HL-60 (cell line): Measurements from ENCODE around the gene MLST8.
A peak's percentile ranks its signal among the peaks of the same experiment; 100 is the strongest.

Source experiments
- DNase-seq, 2 experiments: peaks; one replicate each; pipeline ENCODE4 v3.0.0-alpha.2; 2010 to 2020; ENCODE audit warnings: low read depth in 1 of 2, low spot score in 1 of 2
- H3K27ac ChIP-seq: fragments of 250-450 bp; sonication (Bioruptor Pico); replicated peaks from 2 replicates; pipeline ENCODE4 v1.5.1; 2020; ENCODE audit warnings: mild to moderate bottlenecking, moderate library complexity
- H3K27me3 ChIP-seq: fragments of 250-450 bp; sonication (Bioruptor Pico); 2 replicates; pipeline ENCODE4 v1.5.1; 2021; ENCODE audit warnings: mild to moderate bottlenecking, moderate library complexity; ENCODE audit not compliant: insufficient read depth, poor library complexity, severe bottlenecking
- H3K4me3 ChIP-seq: replicated peaks from 2 replicates; pipeline ENCODE4 v1.5.1; 2011; ENCODE audit warnings: mild to moderate bottlenecking, control low read depth, low read length; ENCODE audit not compliant: insufficient read depth
- GABPA ChIP-seq: IDR thresholded peaks from 2 replicates; pipeline ENCODE4 v1.6.1; 2012; ENCODE audit warnings: low read depth
- POLR2AphosphoS5 ChIP-seq: IDR thresholded peaks from 2 replicates; pipeline ENCODE4 v1.6.1; 2012; ENCODE audit warnings: low read depth
- SPI1 ChIP-seq: IDR thresholded peaks from 2 replicates; pipeline ENCODE4 v1.6.1; 2012; ENCODE audit warnings: low read depth, mild to moderate bottlenecking, borderline replicate concordance
- TF ChIP-seq, protein P1 (sequence below): IDR thresholded peaks from one replicate; pipeline ENCODE4 v1.5.1; 2011; ENCODE audit warnings: low read length, control low read depth, inconsistent platforms; ENCODE audit not compliant: insufficient read depth
- TF ChIP-seq, protein P2 (sequence below): IDR thresholded peaks from 2 replicates; pipeline ENCODE4 v1.6.1; 2012; ENCODE audit warnings: low read depth; ENCODE audit not compliant: insufficient replicate concordance

The MLST8 gene

DNA sequence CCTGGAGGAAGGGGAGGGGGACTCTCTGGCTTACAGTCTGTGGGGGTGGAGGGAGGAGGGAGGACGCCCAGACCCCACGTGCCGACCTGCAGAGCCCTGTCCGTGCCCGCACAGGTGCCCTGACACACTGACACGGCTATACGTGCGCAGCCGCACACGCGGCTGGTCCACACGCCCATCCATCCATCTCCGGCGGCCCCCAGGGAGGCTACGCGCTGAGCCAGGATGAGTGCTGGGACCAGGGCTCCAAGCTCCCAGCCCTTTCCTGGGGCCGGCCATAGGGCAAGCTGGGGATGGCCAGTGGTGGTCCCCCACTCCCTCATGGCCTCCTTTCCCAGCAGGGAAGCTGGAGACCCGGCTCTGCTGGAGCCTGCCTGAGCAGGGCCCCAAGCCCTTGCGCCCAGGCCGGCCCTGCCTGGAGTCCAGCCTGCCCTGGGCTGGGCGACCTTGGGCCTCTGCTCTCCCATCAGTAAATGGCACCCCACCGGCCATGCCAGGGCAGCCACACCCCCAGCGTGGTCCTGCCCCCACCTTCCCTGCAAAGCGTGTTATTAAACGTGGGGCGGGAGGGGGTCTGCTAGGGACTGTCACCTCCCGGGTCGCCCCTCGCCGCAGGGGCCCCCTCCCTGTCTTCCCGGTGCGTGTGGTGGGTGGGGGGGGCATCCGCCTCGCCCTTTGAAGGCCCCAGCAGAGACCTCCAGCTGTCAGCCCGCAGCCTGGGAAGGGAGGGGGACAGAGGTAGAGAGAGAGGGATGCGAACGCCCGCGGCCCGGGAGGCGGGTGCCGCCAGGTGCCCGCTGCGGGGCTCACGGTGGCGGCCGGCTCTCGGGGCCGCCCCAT is 9.7 kb upstream of the MLST8 start:
- H3K4me3 ChIP-seq = no peak overlapping the region
- H3K27ac ChIP-seq = no peak overlapping the region
- peaks cover 35% of the 10 kb centered on the region for H3K27me3 ChIP-seq
- no peak for DNase-seq
- no peak for TF ChIP-seq POLR2AphosphoS5

DNA sequence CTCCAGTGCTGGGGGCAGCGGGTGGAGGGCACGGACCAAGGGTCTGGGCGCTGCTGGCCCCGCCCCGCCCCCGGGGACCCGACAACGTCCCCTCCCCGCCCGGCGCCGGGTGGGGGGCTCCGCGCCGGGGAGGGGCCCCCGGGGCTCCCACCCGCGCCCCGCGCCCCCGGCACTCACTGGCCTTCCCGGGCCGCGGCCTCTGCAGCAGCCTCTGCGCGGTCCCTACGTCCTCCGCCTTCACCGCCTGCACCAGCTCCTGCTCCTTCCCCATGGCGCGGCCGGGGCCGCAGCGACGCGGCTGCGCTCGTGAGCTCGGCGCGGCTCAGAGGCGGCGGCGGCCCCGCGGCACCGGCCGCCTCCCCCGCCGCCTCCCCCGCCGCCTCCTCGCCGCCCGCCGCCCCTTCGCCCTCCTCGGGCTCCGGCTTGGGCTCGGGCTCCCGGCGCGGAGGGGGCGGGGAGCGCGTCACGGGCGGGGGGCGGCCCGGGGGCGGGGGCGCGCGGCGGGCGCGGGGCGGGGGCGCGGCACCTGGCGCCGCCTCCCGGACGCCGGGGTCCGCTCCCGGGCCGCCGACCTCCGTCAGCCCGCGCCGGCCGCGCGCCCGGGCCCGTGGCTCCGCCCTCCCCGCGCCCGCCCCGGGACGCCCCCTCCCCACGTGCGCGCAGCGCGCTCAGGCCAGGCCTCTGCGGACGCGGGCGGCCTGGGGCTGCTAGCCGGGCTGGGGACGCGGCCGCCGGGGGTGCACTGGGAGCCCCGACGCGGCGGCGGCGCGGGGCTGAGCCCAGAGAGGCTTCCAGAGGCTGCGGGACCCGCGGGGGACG is 8.9 kb upstream of the MLST8 start, which contains the start of gene CASKIN1:
Gene CASKIN1, minus strand, starts transcription at position 444 of the 819 bp plus-strand sequence. Its CDS starts 173 bp downstream, at position 271.
- peaks cover 35% of the 10 kb centered on the region for H3K27me3 ChIP-seq
- TF ChIP-seq POLR2AphosphoS5 (no peak), SPI1 (no peak), GABPA (no peak)
- TF ChIP-seq, protein P1, sequence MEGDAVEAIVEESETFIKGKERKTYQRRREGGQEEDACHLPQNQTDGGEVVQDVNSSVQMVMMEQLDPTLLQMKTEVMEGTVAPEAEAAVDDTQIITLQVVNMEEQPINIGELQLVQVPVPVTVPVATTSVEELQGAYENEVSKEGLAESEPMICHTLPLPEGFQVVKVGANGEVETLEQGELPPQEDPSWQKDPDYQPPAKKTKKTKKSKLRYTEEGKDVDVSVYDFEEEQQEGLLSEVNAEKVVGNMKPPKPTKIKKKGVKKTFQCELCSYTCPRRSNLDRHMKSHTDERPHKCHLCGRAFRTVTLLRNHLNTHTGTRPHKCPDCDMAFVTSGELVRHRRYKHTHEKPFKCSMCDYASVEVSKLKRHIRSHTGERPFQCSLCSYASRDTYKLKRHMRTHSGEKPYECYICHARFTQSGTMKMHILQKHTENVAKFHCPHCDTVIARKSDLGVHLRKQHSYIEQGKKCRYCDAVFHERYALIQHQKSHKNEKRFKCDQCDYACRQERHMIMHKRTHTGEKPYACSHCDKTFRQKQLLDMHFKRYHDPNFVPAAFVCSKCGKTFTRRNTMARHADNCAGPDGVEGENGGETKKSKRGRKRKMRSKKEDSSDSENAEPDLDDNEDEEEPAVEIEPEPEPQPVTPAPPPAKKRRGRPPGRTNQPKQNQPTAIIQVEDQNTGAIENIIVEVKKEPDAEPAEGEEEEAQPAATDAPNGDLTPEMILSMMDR = no peak
- TF ChIP-seq, protein P2, sequence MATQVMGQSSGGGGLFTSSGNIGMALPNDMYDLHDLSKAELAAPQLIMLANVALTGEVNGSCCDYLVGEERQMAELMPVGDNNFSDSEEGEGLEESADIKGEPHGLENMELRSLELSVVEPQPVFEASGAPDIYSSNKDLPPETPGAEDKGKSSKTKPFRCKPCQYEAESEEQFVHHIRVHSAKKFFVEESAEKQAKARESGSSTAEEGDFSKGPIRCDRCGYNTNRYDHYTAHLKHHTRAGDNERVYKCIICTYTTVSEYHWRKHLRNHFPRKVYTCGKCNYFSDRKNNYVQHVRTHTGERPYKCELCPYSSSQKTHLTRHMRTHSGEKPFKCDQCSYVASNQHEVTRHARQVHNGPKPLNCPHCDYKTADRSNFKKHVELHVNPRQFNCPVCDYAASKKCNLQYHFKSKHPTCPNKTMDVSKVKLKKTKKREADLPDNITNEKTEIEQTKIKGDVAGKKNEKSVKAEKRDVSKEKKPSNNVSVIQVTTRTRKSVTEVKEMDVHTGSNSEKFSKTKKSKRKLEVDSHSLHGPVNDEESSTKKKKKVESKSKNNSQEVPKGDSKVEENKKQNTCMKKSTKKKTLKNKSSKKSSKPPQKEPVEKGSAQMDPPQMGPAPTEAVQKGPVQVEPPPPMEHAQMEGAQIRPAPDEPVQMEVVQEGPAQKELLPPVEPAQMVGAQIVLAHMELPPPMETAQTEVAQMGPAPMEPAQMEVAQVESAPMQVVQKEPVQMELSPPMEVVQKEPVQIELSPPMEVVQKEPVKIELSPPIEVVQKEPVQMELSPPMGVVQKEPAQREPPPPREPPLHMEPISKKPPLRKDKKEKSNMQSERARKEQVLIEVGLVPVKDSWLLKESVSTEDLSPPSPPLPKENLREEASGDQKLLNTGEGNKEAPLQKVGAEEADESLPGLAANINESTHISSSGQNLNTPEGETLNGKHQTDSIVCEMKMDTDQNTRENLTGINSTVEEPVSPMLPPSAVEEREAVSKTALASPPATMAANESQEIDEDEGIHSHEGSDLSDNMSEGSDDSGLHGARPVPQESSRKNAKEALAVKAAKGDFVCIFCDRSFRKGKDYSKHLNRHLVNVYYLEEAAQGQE = no peak
- DNase-seq = peak in 1 of 2 experiments; percentile 33
- H3K4me3 ChIP-seq = peak within 1 kb of the TSS; percentile 8; the same call in 1 of the 2 replicates
- H3K27ac ChIP-seq = no peak within 1 kb of the TSS

DNA sequence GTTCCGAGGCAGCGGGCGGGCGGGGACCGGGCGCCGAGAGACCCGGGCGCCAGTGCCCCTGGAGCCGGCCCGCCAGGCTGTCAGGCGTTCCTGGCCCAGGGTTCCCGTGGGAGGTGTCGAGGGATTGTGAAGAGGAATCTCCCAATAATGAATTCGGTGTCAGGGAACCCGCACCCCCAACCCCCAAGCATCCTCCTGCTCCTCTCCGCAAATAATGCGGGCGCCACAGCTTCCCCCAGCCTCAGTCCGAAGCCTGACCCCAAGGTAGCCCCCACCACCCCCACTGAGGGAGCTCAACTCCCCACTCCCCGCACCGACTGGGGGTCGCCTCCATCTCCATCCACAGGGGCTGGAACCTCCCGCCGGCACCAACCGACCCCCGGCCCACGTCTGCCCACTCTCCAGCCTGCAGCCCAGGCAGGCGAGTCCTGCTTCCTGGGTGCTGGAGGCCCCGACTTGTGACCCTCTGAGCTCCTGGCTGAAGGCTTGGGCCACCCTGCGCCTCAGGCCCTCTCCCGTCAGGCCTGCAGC is 8.2 kb upstream of the MLST8 start:
- no peak overlapping the region for H3K27ac ChIP-seq
- DNase-seq = no peak
- H3K27me3 ChIP-seq = peaks cover 35% of the 10 kb centered on the region
- no peak overlapping the region for H3K4me3 ChIP-seq
- TF ChIP-seq POLR2AphosphoS5 = no peak

DNA sequence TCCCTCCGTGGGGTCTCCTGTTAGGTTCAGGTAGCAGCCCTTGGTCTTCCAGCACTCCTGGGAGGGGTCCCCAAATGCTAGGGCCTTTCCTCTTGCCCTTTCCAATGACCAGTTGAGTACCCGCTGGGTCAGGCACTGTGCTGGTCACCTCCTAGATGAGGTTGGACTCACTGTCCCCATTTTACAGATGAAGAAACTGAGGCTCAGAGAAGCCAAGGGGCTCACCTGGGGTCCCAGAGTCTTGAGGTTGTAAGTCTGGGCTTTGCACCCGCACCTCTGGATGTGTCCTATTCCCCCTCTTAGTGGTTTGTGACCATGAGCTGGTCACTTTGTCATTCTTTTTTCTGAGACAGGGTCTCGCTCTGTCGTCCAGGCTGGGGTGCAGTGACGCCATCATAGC is 7.5 kb upstream of the MLST8 start:
- DNase-seq = no peak

More for the DNA sequence above, 7.5 kb upstream of the MLST8 start:
- H3K27me3 ChIP-seq = peaks cover 35% of the 10 kb centered on the region
- H3K4me3 ChIP-seq = no peak overlapping the region
- no peak overlapping the region for H3K27ac ChIP-seq
- TF ChIP-seq POLR2AphosphoS5 (no peak), GABPA (no peak), SPI1 (no peak)
- TF ChIP-seq, protein P1 = no peak
- TF ChIP-seq, protein P2 = no peak
